Measurements from ENCODE around the gene TRIM69.
"Not testable (repeated sequence)": the region's sequence is repeated elsewhere in the genome, so short reads cannot be mapped to it uniquely, and the experiment has no call there.

Gene TRIM69

GRCh38 chr15:44736181-44736765 is at the start of gene TRIM69:
Gene TRIM69, plus strand, starts transcription at chr15:44736528. Its CDS starts 177 bp downstream, at chr15:44736705.
- intact Hi-C loops (cut with DNase I; ENCODE audit: low total_unique reads) = loop anchor here (5.0 kb wide), 1 partner anchor 74 kb away; the partner anchor contains the start of gene SPG11
- H3K36me3 ChIP-seq = no peaks in the 10 kb centered on the region
- H3K4me3 ChIP-seq = no peak within 1 kb of the TSS
- no peaks in the 10 kb centered on the region for H3K27me3 ChIP-seq
- H3K27ac ChIP-seq = peak within 1 kb of the TSS; percentile 66 to 71
- no peak for DNase-seq
- no peak for TF ChIP-seq CTCF (IDR thresholded peaks at IDR 0.05)
- H3K9me3 ChIP-seq = no peaks in the 10 kb centered on the region
- peaks cover 0 to 15% (median 5%) of the 10 kb centered on the region in 4 donors for H3K4me1 ChIP-seq

- H3K4me1 ChIP-seq; H3K4me3 ChIP-seq; H3K9me3 ChIP-seq; H3K27me3 ChIP-seq; intact Hi-C loops (cut with DNase I; ENCODE audit: low total_unique reads); H3K27ac ChIP-seq; H3K36me3 ChIP-seq; DNase-seq: not testable (repeated sequence)
Measured at GRCh38 chr15:44689318-44689717, 47.0 kb upstream of the TRIM69 start.

DNA sequence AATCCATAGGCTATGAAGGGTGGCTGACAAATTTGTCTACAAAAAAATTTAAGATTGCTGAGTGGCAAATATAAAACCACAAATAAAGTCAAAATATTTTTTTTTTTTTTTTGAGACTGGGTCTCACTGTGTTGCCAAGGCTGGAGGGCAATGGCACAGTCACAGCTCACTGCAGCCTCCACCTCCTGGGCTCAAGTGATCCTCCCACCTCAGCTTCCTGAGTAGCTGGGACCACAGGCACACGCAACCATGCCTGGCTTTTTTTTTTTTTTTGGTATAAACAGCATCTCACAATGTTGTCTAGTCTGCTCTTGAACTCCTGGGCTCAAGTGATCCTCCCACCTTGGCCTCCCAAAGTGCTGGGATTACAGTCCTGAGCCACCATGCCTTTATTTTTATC is 46.1 kb upstream of the TRIM69 start:
- H3K4me1 ChIP-seq; H3K9me3 ChIP-seq; H3K4me3 ChIP-seq; DNase-seq; intact Hi-C loops (cut with DNase I; ENCODE audit: low total_unique reads); H3K36me3 ChIP-seq; H3K27me3 ChIP-seq; H3K27ac ChIP-seq: not testable (repeated sequence)

GRCh38 chr15:44692659-44693058 is 43.7 kb upstream of the TRIM69 start:
- Histone ChIP-seq H3K27me3 (no peaks in the 10 kb centered on the region), H3K27ac (no peak overlapping the region), H3K4me1 (no peaks in the 10 kb centered on the region), H3K4me3 (no peak overlapping the region), H3K36me3 (no peaks in the 10 kb centered on the region), H3K9me3 (no peaks in the 10 kb centered on the region)
- intact Hi-C loops (cut with DNase I; ENCODE audit: low total_unique reads) = no loop called here
- TF ChIP-seq CTCF (IDR thresholded peaks at IDR 0.05) = no peak
- no peak for DNase-seq

- Histone ChIP-seq H3K4me1 (no peaks in the 10 kb centered on the region), H3K27ac (no peak overlapping the region), H3K9me3 (no peaks in the 10 kb centered on the region), H3K27me3 (no peaks in the 10 kb centered on the region), H3K4me3 (no peak overlapping the region), H3K36me3 (no peaks in the 10 kb centered on the region)
- intact Hi-C loops (cut with DNase I; ENCODE audit: low total_unique reads) = no loop called here
- no peak for TF ChIP-seq CTCF (IDR thresholded peaks at IDR 0.05)
- no peak for DNase-seq
Measured at GRCh38 chr15:44694416-44694815, 41.9 kb upstream of the TRIM69 start.

- Histone ChIP-seq H3K9me3 (no peaks in the 10 kb centered on the region), H3K27me3 (no peaks in the 10 kb centered on the region), H3K36me3 (no peaks in the 10 kb centered on the region), H3K27ac (no peak overlapping the region), H3K4me1 (no peaks in the 10 kb centered on the region), H3K4me3 (no peak overlapping the region)
- TF ChIP-seq CTCF (IDR thresholded peaks at IDR 0.05) = no peak
- DNase-seq = no peak
- intact Hi-C loops (cut with DNase I; ENCODE audit: low total_unique reads) = no loop called here
Measured at GRCh38 chr15:44695294-44695693, 41.0 kb upstream of the TRIM69 start.

DNA sequence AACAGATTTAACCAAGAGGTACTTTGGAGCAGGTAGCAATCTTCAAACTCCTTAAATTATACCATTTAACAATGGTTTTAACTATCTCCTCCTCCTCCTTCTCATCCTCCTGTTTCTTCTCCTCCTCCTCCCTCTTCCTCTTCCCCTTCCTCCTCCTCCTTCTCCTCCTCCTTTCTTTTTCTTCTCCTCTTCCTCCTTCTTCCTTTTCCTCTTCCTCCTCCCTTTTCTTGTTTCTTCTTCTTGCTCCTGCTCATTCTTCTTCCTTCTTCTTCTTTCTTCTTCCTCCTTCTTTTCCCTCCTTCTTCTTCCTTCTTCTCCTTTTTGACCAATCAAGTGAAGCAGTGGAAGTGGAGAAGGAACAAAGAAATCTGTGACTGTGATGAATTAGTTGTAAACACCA is 39.3 kb upstream of the TRIM69 start:
- Histone ChIP-seq H3K27ac (no peak overlapping the region), H3K9me3 (peaks cover 0 to 4% (median 0%) of the 10 kb centered on the region in 3 donors), H3K4me1 (no peaks in the 10 kb centered on the region), H3K4me3 (no peak overlapping the region), H3K27me3 (no peaks in the 10 kb centered on the region), H3K36me3 (no peaks in the 10 kb centered on the region)
- DNase-seq = no peak
- intact Hi-C loops (cut with DNase I; ENCODE audit: low total_unique reads) = no loop called here
- TF ChIP-seq CTCF (IDR thresholded peaks at IDR 0.05) = no peak
